ENCODE results near the gene EPHX1. TPM values are rescaled to one million over a fixed set of nuclear protein-coding genes. Genes with fewer than 3 reads are reported as not detected.
A peak's percentile ranks its signal among the peaks of the same experiment; 100 is the strongest.

Gene EPHX1
- total RNA-seq, 1 experiment from 2014 or later: 54.6 TPM

- peaks cover 63% of the 10 kb centered on the region for H3K4me1 ChIP-seq (ENCODE audit: insufficient read depth, low read length)
Observed at GRCh38 chr1:225881081-225881958, 71.4 kb downstream of the EPHX1 start.

GRCh38 chr1:225881959-225882693 is 72.2 kb downstream of the EPHX1 start, which contains the start of gene TMEM63A:
TSS of gene TMEM63A (minus strand) at chr1:225882380. CDS start at chr1:225877580, 4,800 bp downstream.
- H4K20me1 ChIP-seq (ENCODE audit: low read length): peaks cover 20% of the 10 kb centered on the region; the same call in 1 of the 2 replicates
- H3F3A ChIP-seq (ENCODE audit: low read length, unreplicated experiment): peaks cover 4% of the 10 kb centered on the region
- H3K27me3 ChIP-seq (ENCODE audit: low read length): no peaks in the 10 kb centered on the region
- ChIA-PET CTCF (interaction anchor here (0.6 to 1.6 kb wide), 4 partner anchors 11 to 652 kb away, joined by 3 to 9 read pairs (median 5); no protein-coding TSS in a partner anchor), POLR2A (ENCODE audit: unreplicated experiment) (interaction anchor here (0.6 to 1.8 kb wide), 8 partner anchors 9 to 222 kb away, joined by 3 to 14 read pairs (median 6); partner anchors contain the start of gene PYCR2)
- intact Hi-C loops (cut with micrococcal nuclease): loop anchor here (1.0 to 5.0 kb wide), 4 partner anchors 16 to 105 kb away; partner anchors contain the start of gene SRP9
- TSS peak; percentile 38 for BruUV-seq (replicated peaks)
- H3K9me2 ChIP-seq (replicated peaks; ENCODE audit: low read length): no peaks in the 10 kb centered on the region
- H3K9me3 ChIP-seq (ENCODE audit: low read length): no peaks in the 10 kb centered on the region
- peak within 1 kb of the TSS; percentile 96 for H3K4me3 ChIP-seq (ENCODE audit: low read length)
- peak within 1 kb of the TSS; percentile 97 for H3K9ac ChIP-seq (ENCODE audit: low read length)
- peaks cover 59% of the 10 kb centered on the region for H3K79me2 ChIP-seq (ENCODE audit: low read length)
- H3K4me1 ChIP-seq (ENCODE audit: insufficient read depth, low read length): peaks cover 63% of the 10 kb centered on the region
- H3K4me2 ChIP-seq (ENCODE audit: low read length): peak within 1 kb of the TSS; percentile 93
- peak; percentile 95 for DNase-seq
- H2AFZ ChIP-seq (ENCODE audit: low read length): peak within 1 kb of the TSS; percentile 77
- peak; percentile 60 for ATAC-seq
- TF ChIP-seq EZH2 (IDR thresholded peaks at IDR 0.05; ENCODE audit: low read length, unreplicated experiment): no peak
- no peak for TF ChIP-seq EZH2phosphoT487 (IDR thresholded peaks at IDR 0.05; ENCODE audit: borderline replicate concordance, low read length)
- peak; percentile 46 for TF ChIP-seq CTCF (conservative IDR thresholded peaks at IDR 0.05; ENCODE audit: low read depth, low read length)
- H3K36me3 ChIP-seq (ENCODE audit: low read depth, low read length): peaks cover 9% of the 10 kb centered on the region
- peak within 1 kb of the TSS; percentile 98 for H3K27ac ChIP-seq (ENCODE audit: low read length)

More at GRCh38 chr1:225881081-225881958, 71.4 kb downstream of the EPHX1 start:
- ChIA-PET CTCF (interaction anchor here (0.8 to 1.6 kb wide), 3 partner anchors 9 to 106 kb away, joined by 3 to 9 read pairs (median 5); no protein-coding TSS in a partner anchor), POLR2A (ENCODE audit: unreplicated experiment) (interaction anchor here (0.6 to 1.2 kb wide), 8 partner anchors 10 to 421 kb away, joined by 3 to 16 read pairs (median 4); no protein-coding TSS in a partner anchor)
- Histone ChIP-seq H3K27ac (ENCODE audit: low read length) (peak overlapping the region; percentile 98), H3K9me3 (ENCODE audit: low read length) (no peaks in the 10 kb centered on the region), H4K20me1 (ENCODE audit: low read length) (peaks cover 23% of the 10 kb centered on the region; the same call in 1 of the 2 replicates), H3K9me2 (replicated peaks; ENCODE audit: low read length) (no peaks in the 10 kb centered on the region), H3F3A (ENCODE audit: low read length, unreplicated experiment) (peaks cover 4% of the 10 kb centered on the region), H2AFZ (ENCODE audit: low read length) (peak overlapping the region; percentile 71), H3K4me2 (ENCODE audit: low read length) (peak overlapping the region; percentile 93), H3K9ac (ENCODE audit: low read length) (peak overlapping the region; percentile 97), H3K36me3 (ENCODE audit: low read depth, low read length) (peaks cover 13% of the 10 kb centered on the region), H3K27me3 (ENCODE audit: low read length) (no peaks in the 10 kb centered on the region), H3K4me3 (ENCODE audit: low read length) (peak overlapping the region; percentile 96), H3K79me2 (ENCODE audit: low read length) (peaks cover 67% of the 10 kb centered on the region)
- TSS peak; percentile 41 for BruUV-seq (replicated peaks)
- TF ChIP-seq EZH2 (IDR thresholded peaks at IDR 0.05; ENCODE audit: low read length, unreplicated experiment) (no peak), EZH2phosphoT487 (IDR thresholded peaks at IDR 0.05; ENCODE audit: borderline replicate concordance, low read length) (no peak), CTCF (conservative IDR thresholded peaks at IDR 0.05; ENCODE audit: low read depth, low read length) (no peak)
- ATAC-seq: peak; percentile 54
- DNase-seq: peak; percentile 91
- intact Hi-C loops (cut with micrococcal nuclease): loop anchor here (1.0 to 5.0 kb wide), 3 partner anchors 15 to 104 kb away; partner anchors contain the start of gene SRP9
